HepG2 (cell line): ENCODE data around the gene UBQLN2. TPM values are rescaled to one million over a fixed set of nuclear protein-coding genes. Genes with fewer than 3 reads are reported as not detected.

Source experiments
- AGO1 ChIP-seq: fragments of 200-400 bp; formaldehyde crosslinking; IDR thresholded peaks from 2 replicates; pipeline ENCODE4 v1.6.1; 2017; ENCODE audit warnings: mild to moderate bottlenecking, low read depth, low read length, moderate library complexity; ENCODE audit not compliant: poor library complexity, severe bottlenecking
- BCL6 ChIP-seq: IDR thresholded peaks from 2 replicates; pipeline ENCODE4 v1.6.1; 2016; ENCODE audit warnings: missing genetic modification reagents, missing compliant biosample characterization
- ETS1 ChIP-seq: sonication (generic); formaldehyde crosslinking; IDR thresholded peaks from 2 replicates; pipeline ENCODE4 v1.4.0; 2020; ENCODE audit warnings: missing genetic modification reagents
- FOXC1 ChIP-seq: sonication (generic); formaldehyde crosslinking; IDR thresholded peaks from 2 replicates; pipeline ENCODE4 v1.8.0; 2022; ENCODE audit warnings: mild to moderate bottlenecking, missing genetic modification reagents, borderline replicate concordance
- KDM2A ChIP-seq: sonication (generic); formaldehyde crosslinking; IDR thresholded peaks from 2 replicates; pipeline ENCODE4 v1.4.0; 2020; ENCODE audit warnings: low read depth, missing genetic modification reagents, borderline replicate concordance
- PRDM4 ChIP-seq: sonication (generic); formaldehyde crosslinking; IDR thresholded peaks from 2 replicates; pipeline ENCODE4 v1.9.0; 2021; ENCODE audit warnings: missing genetic modification reagents, borderline replicate concordance
- RAD51 ChIP-seq: fragments of 450-650 bp; IDR thresholded peaks from 2 replicates; pipeline ENCODE4 v1.6.1; 2016; ENCODE audit warnings: borderline replicate concordance
- RBFOX2 ChIP-seq: fragments of 200-400 bp; formaldehyde crosslinking; IDR thresholded peaks from 2 replicates; pipeline ENCODE4 v1.6.1; 2017; ENCODE audit warnings: low read depth, mild to moderate bottlenecking, low read length
- ZGPAT ChIP-seq: IDR thresholded peaks from 2 replicates; pipeline ENCODE4 v1.6.1; 2016; ENCODE audit warnings: mild to moderate bottlenecking
- ZHX2 ChIP-seq, 2 experiments: sonication (generic) in 1 of 2; formaldehyde crosslinking in 1 of 2; IDR thresholded peaks; 2 replicates each; pipeline versions ENCODE4 v1.6.1 to v1.9.0; 2014 to 2022; ENCODE audit warnings: antibody characterized with exemption in 1 of 2, borderline replicate concordance in 1 of 2, inconsistent platforms in 1 of 2, low read depth in 1 of 2, missing genetic modification reagents in 1 of 2
- ZNF512 ChIP-seq: sonication (generic); formaldehyde crosslinking; IDR thresholded peaks from 2 replicates; pipeline ENCODE4 v1.4.0; 2020; ENCODE audit warnings: mild to moderate bottlenecking, missing genetic modification reagents
- ZNF552 ChIP-seq: sonication (generic); formaldehyde crosslinking; IDR thresholded peaks from 2 replicates; pipeline ENCODE4 v1.9.0; 2022; ENCODE audit warnings: missing genetic modification reagents, mild to moderate bottlenecking, borderline replicate concordance
- ZZZ3 ChIP-seq: sonication (generic); formaldehyde crosslinking; IDR thresholded peaks from 2 replicates; pipeline ENCODE4 v1.4.0; 2020; ENCODE audit warnings: missing genetic modification reagents, mild to moderate bottlenecking, borderline replicate concordance
- polyA plus RNA-seq, 8 experiments: library from polyadenylated mRNA; depleted of rRNA in 3 of 8; stranded (reverse) in 7 of 8; unstranded in 1 of 8; fragments of >200 nt; fragmentation: Illumina TruSeq in 4 of 8; extraction: Trizol in 4 of 8; gene quantifications; 2 replicates each; pipeline versions ENCODE4 v1.2.1 to v1.2.3, GENCODE V29; 2011 to 2016; ENCODE audit warnings: low read depth in 4 of 8, missing spikeins in 1 of 8, mixed read lengths in 1 of 8; ENCODE audit not compliant: insufficient read depth in 1 of 8
- total RNA-seq, 5 experiments: library from RNA; depleted of rRNA; stranded (reverse); fragments of >200 nt; fragmentation: Illumina TruSeq; extraction: Trizol; gene quantifications; 2 replicates each; pipeline ENCODE4 v1.2.3, GENCODE V29; 2016; ENCODE audit warnings: low read depth in 1 of 5

Gene UBQLN2
- total and polyA plus RNA-seq, 2 of the 13 experiments (the other 11 are each of a cell fraction or from before 2014, with no cell fraction given): 4.1 to 7.2 TPM

- peak; percentile 73; the same call in 1 of the 2 replicates for TF ChIP-seq ZHX2 (IDR thresholded peaks at IDR 0.05; ENCODE audit: low read depth)
- no peak for TF ChIP-seq ZHX2 (CRISPR knock-in tag; IDR thresholded peaks at IDR 0.05; ENCODE audit: borderline replicate concordance)
- peak; percentile 26; the same call in 1 of the 2 replicates for TF ChIP-seq FOXC1 (CRISPR knock-in tag)
- TF ChIP-seq RAD51: no peak
- TF ChIP-seq KDM2A: peak; percentile 48; the same call in 1 of the 2 replicates
- TF ChIP-seq BCL6 (CRISPR knock-in tag): peak; percentile 6; the same call in 1 of the 2 replicates
- 0 out of 2 replicates have a peak, but pooled peaks have one; percentile 50 for TF ChIP-seq ETS1 (CRISPR knock-in tag)
- TF ChIP-seq RBFOX2: peak; percentile 79
- 0 out of 2 replicates have a peak, but pooled peaks have one; percentile 49 for TF ChIP-seq ZNF552
- TF ChIP-seq AGO1: no peak
- TF ChIP-seq ZNF512 (CRISPR knock-in tag): no peak
- TF ChIP-seq PRDM4: no peak
- peak; percentile 69; the same call in 1 of the 2 replicates for TF ChIP-seq ZGPAT
- TF ChIP-seq ZZZ3 (CRISPR knock-in tag): no peak
These were observed at the start of gene UBQLN2 (continued) for GRCh38 chrX:56563231-56564161.
